KMS-11 (cell line): Measurements from ENCODE around the gene BID.

Experiments
- H2AFZ ChIP-seq: fragments of 200-600 bp; sonication (generic); 2 replicates; pipeline ENCODE4 v1.6.1; 2016; ENCODE audit warnings: antibody characterized with exemption, mixed run types, low read depth
- H3K27ac ChIP-seq: fragments of 200-600 bp; sonication (generic); 2 replicates; pipeline ENCODE4 v1.6.1; 2016; ENCODE audit warnings: mild to moderate bottlenecking, mixed run types
- H3K27me3 ChIP-seq: fragments of 200-600 bp; sonication (generic); 2 replicates; pipeline ENCODE4 v1.6.1; 2017; ENCODE audit warnings: mild to moderate bottlenecking, low read depth, mixed run types, moderate library complexity; ENCODE audit not compliant: insufficient read depth
- H3K36me3 ChIP-seq: fragments of 200-600 bp; sonication (generic); 2 replicates; pipeline ENCODE4 v1.6.1; 2017; ENCODE audit warnings: mild to moderate bottlenecking, mixed run types; ENCODE audit not compliant: insufficient read depth
- H3K4me1 ChIP-seq: fragments of 200-600 bp; sonication (generic); 2 replicates; pipeline ENCODE4 v1.6.1; 2016; ENCODE audit warnings: mild to moderate bottlenecking, low read depth, mixed run types; ENCODE audit not compliant: poor library complexity, severe bottlenecking
- H3K4me2 ChIP-seq: fragments of 200-600 bp; sonication (generic); 2 replicates; pipeline ENCODE4 v1.7.0; 2016; ENCODE audit warnings: mild to moderate bottlenecking, mixed run types
- H3K4me3 ChIP-seq: fragments of 200-600 bp; sonication (generic); IDR thresholded peaks from 2 replicates; pipeline ENCODE4 v1.6.1; 2017; ENCODE audit warnings: low read depth, low read length, mixed read lengths; ENCODE audit not compliant: insufficient read depth
- H3K79me2 ChIP-seq: fragments of 200-600 bp; sonication (generic); 2 replicates; pipeline ENCODE4 v1.6.1; 2016; ENCODE audit warnings: low read depth, mixed run types; ENCODE audit not compliant: insufficient read depth
- H3K9ac ChIP-seq: fragments of 200-600 bp; sonication (generic); 2 replicates; pipeline ENCODE4 v1.6.1; 2016; ENCODE audit warnings: mild to moderate bottlenecking, mixed run types
- H4K20me1 ChIP-seq: fragments of 200-600 bp; sonication (generic); 2 replicates; pipeline ENCODE4 v1.6.1; 2016; ENCODE audit warnings: mild to moderate bottlenecking, mixed run types; ENCODE audit not compliant: insufficient read depth
- CTCF ChIP-seq: fragments of 200-600 bp; sonication (generic); conservative IDR thresholded peaks from 2 replicates; pipeline ENCODE4 v1.6.1; 2017; ENCODE audit warnings: low read depth, mild to moderate bottlenecking, antibody characterized with exemption, low read length, moderate library complexity, mixed read lengths

The BID gene

GRCh38 chr22:17774206-17774925 lies at the start of gene BID:
Gene BID, minus strand, starts transcription at chr22:17774469. Its CDS starts 24,353 bp downstream, at chr22:17750116.
- peak within 1 kb of the TSS; percentile 61; the same call in 1 of the 2 replicates for H2AFZ ChIP-seq
- no peak for TF ChIP-seq CTCF
- H3K4me3 ChIP-seq, result no peak within 1 kb of the TSS
- H4K20me1 ChIP-seq, result peaks cover 20% of the 10 kb centered on the region; the same call in 1 of the 2 replicates
- H3K27ac ChIP-seq, result peak within 1 kb of the TSS; percentile 62
- H3K4me2 ChIP-seq, result peak within 1 kb of the TSS; percentile 99
- no peaks in the 10 kb centered on the region for H3K27me3 ChIP-seq
- H3K36me3 ChIP-seq, result no peaks in the 10 kb centered on the region
- H3K79me2 ChIP-seq, result peaks cover 67% of the 10 kb centered on the region
- peaks cover 56% of the 10 kb centered on the region for H3K4me1 ChIP-seq
- peak within 1 kb of the TSS; percentile 85 for H3K9ac ChIP-seq

GRCh38 chr22:17823964-17824363 lies 49.7 kb upstream of the BID start:
- Histone ChIP-seq H3K79me2 (no peaks in the 10 kb centered on the region), H2AFZ (no peak overlapping the region), H3K27me3 (no peaks in the 10 kb centered on the region), H3K9ac (no peak overlapping the region), H3K27ac (no peak overlapping the region), H3K4me2 (no peak overlapping the region), H3K36me3 (no peaks in the 10 kb centered on the region), H4K20me1 (no peaks in the 10 kb centered on the region), H3K4me3 (no peak overlapping the region), H3K4me1 (no peaks in the 10 kb centered on the region)
- no peak for TF ChIP-seq CTCF

- no peak overlapping the region for H3K9ac ChIP-seq
- H3K4me1 ChIP-seq, result no peaks in the 10 kb centered on the region
- no peaks in the 10 kb centered on the region for H3K27me3 ChIP-seq
- no peak overlapping the region for H2AFZ ChIP-seq
- H4K20me1 ChIP-seq, result no peaks in the 10 kb centered on the region
- H3K4me2 ChIP-seq, result no peak overlapping the region
- H3K27ac ChIP-seq, result no peak overlapping the region
- H3K79me2 ChIP-seq, result no peaks in the 10 kb centered on the region
- no peak overlapping the region for H3K4me3 ChIP-seq
- H3K36me3 ChIP-seq, result no peaks in the 10 kb centered on the region
- TF ChIP-seq CTCF, result no peak
Measured at GRCh38 chr22:17823226-17823625, 49.0 kb upstream of the BID start.

GRCh38 chr22:17822087-17822486 lies 47.8 kb upstream of the BID start:
- Histone ChIP-seq H3K27me3 (no peaks in the 10 kb centered on the region), H3K36me3 (no peaks in the 10 kb centered on the region), H3K27ac (no peak overlapping the region), H2AFZ (no peak overlapping the region), H3K4me2 (no peak overlapping the region), H3K4me3 (no peak overlapping the region), H4K20me1 (no peaks in the 10 kb centered on the region), H3K4me1 (no peaks in the 10 kb centered on the region), H3K79me2 (no peaks in the 10 kb centered on the region), H3K9ac (no peak overlapping the region)
- TF ChIP-seq CTCF, result no peak
